Measurements from ENCODE around the gene EIF4E2.

Gene EIF4E2

GRCh38 chr2:232593982-232594381 is 43.5 kb downstream of the EIF4E2 start:
- Histone ChIP-seq H3K4me1 (ENCODE audit: control insufficient read depth in 2 of 2, insufficient read depth in 1 of 2, low read depth in 1 of 2, low read length in 2 of 2) (no peaks in the 10 kb centered on the region), H3K9me3 (replicated peaks in 1 of 2; ENCODE audit: control insufficient read depth in 2 of 2, insufficient read depth in 1 of 2, low read depth in 1 of 2, low read length in 2 of 2) (no peaks in the 10 kb centered on the region), H3K4me3 (ENCODE audit: low read length in 2 of 2) (no peak overlapping the region), H2AK5ac (ENCODE audit: low read depth, low read length) (no peak overlapping the region), H4K8ac (ENCODE audit: low read depth, low read length) (no peak overlapping the region), H3K14ac (ENCODE audit: low read length) (no peak overlapping the region), H3K79me1 (ENCODE audit: low read depth, low read length) (no peaks in the 10 kb centered on the region), H3K4ac (ENCODE audit: low read length) (no peak overlapping the region), H2BK15ac (ENCODE audit: low read length) (no peak overlapping the region), H2BK120ac (ENCODE audit: low read depth, low read length) (no peak overlapping the region), H2AFZ (ENCODE audit: low read length) (no peak overlapping the region), H2BK5ac (ENCODE audit: low read length) (no peak overlapping the region), H3K27ac (replicated peaks; ENCODE audit: low read length) (no peak overlapping the region), H3K18ac (ENCODE audit: low read length) (peak overlapping the region; percentile 16), H4K91ac (ENCODE audit: low read depth, low read length, poor library complexity) (no peak overlapping the region), H2BK12ac (ENCODE audit: low read length) (no peak overlapping the region), H3K23ac (ENCODE audit: low read depth, low read length, poor library complexity) (no peak overlapping the region), H3K4me2 (ENCODE audit: insufficient read depth, low read length, poor library complexity, severe bottlenecking) (no peak overlapping the region), H3K36me3 (replicated peaks in 1 of 2; ENCODE audit: control insufficient read depth in 2 of 2, insufficient read depth in 2 of 2, low read length in 2 of 2) (no peaks in the 10 kb centered on the region), H3K9ac (ENCODE audit: low read depth, low read length, poor library complexity) (no peak overlapping the region), H3K27me3 (ENCODE audit: control insufficient read depth in 3 of 3, insufficient read depth in 3 of 3, low read depth in 1 of 3, low read length in 3 of 3) (no peaks in the 10 kb centered on the region)
- no peak for DNase-seq (ENCODE audit: low spot score)
- WGBS, 2 donors (ENCODE audit: extremely low coverage in 2 of 2, insufficient read length in 2 of 2, insufficient replicate concordance in 1 of 2) = no CpG with 5 or more reads among the region's 7 CpGs

GRCh38 chr2:232597362-232598079 is 47.0 kb downstream of the EIF4E2 start:
- no peak overlapping the region for H3K27ac ChIP-seq (replicated peaks; ENCODE audit: low read length)
- H2BK12ac ChIP-seq (ENCODE audit: low read length) = no peak overlapping the region
- no peaks in the 10 kb centered on the region for H3K4me1 ChIP-seq (ENCODE audit: control insufficient read depth in 2 of 2, insufficient read depth in 1 of 2, low read depth in 1 of 2, low read length in 2 of 2)
- H3K9ac ChIP-seq (ENCODE audit: low read depth, low read length, poor library complexity) = no peak overlapping the region
- H3K79me1 ChIP-seq (ENCODE audit: low read depth, low read length) = no peaks in the 10 kb centered on the region
- no peak overlapping the region for H2AFZ ChIP-seq (ENCODE audit: low read length)
- no peak overlapping the region for H3K23ac ChIP-seq (ENCODE audit: low read depth, low read length, poor library complexity)
- H3K4ac ChIP-seq (ENCODE audit: low read length) = no peak overlapping the region
- H2BK120ac ChIP-seq (ENCODE audit: low read depth, low read length) = no peak overlapping the region
- no peak overlapping the region for H2BK15ac ChIP-seq (ENCODE audit: low read length)
- WGBS, 2 donors (ENCODE audit: extremely low coverage in 2 of 2, insufficient read length in 2 of 2, insufficient replicate concordance in 1 of 2) = no CpG with 5 or more reads among the region's 7 CpGs
- H2BK5ac ChIP-seq (ENCODE audit: low read length) = no peak overlapping the region
- H3K18ac ChIP-seq (ENCODE audit: low read length) = no peak overlapping the region
- no peak overlapping the region for H4K8ac ChIP-seq (ENCODE audit: low read depth, low read length)
- DNase-seq (ENCODE audit: low spot score) = no peak
- H3K14ac ChIP-seq (ENCODE audit: low read length) = no peak overlapping the region
- H3K4me3 ChIP-seq (ENCODE audit: low read length in 2 of 2) = no peak overlapping the region
- H3K9me3 ChIP-seq (replicated peaks in 1 of 2; ENCODE audit: control insufficient read depth in 2 of 2, insufficient read depth in 1 of 2, low read depth in 1 of 2, low read length in 2 of 2) = no peaks in the 10 kb centered on the region
- H3K36me3 ChIP-seq (replicated peaks in 1 of 2; ENCODE audit: control insufficient read depth in 2 of 2, insufficient read depth in 2 of 2, low read length in 2 of 2) = no peaks in the 10 kb centered on the region
- H2AK5ac ChIP-seq (ENCODE audit: low read depth, low read length) = no peak overlapping the region
- no peak overlapping the region for H4K91ac ChIP-seq (ENCODE audit: low read depth, low read length, poor library complexity)
- peaks cover 0 to 2% (median 0%) of the 10 kb centered on the region in 3 experiments for H3K27me3 ChIP-seq (ENCODE audit: control insufficient read depth in 3 of 3, insufficient read depth in 3 of 3, low read depth in 1 of 3, low read length in 3 of 3)
- no peak overlapping the region for H3K4me2 ChIP-seq (ENCODE audit: insufficient read depth, low read length, poor library complexity, severe bottlenecking)

GRCh38 chr2:232598293-232598692 is 47.8 kb downstream of the EIF4E2 start:
- no CpG with 5 or more reads among the region's 4 CpGs for WGBS, 2 donors (ENCODE audit: extremely low coverage in 2 of 2, insufficient read length in 2 of 2, insufficient replicate concordance in 1 of 2)
- Histone ChIP-seq H3K23ac (ENCODE audit: low read depth, low read length, poor library complexity) (no peak overlapping the region), H3K4me1 (ENCODE audit: control insufficient read depth in 2 of 2, insufficient read depth in 1 of 2, low read depth in 1 of 2, low read length in 2 of 2) (no peaks in the 10 kb centered on the region), H3K4me3 (ENCODE audit: low read length in 2 of 2) (no peak overlapping the region), H4K91ac (ENCODE audit: low read depth, low read length, poor library complexity) (no peak overlapping the region), H3K9me3 (replicated peaks in 1 of 2; ENCODE audit: control insufficient read depth in 2 of 2, insufficient read depth in 1 of 2, low read depth in 1 of 2, low read length in 2 of 2) (no peaks in the 10 kb centered on the region), H2BK15ac (ENCODE audit: low read length) (no peak overlapping the region), H3K4ac (ENCODE audit: low read length) (no peak overlapping the region), H3K36me3 (replicated peaks in 1 of 2; ENCODE audit: control insufficient read depth in 2 of 2, insufficient read depth in 2 of 2, low read length in 2 of 2) (no peaks in the 10 kb centered on the region), H2BK120ac (ENCODE audit: low read depth, low read length) (no peak overlapping the region), H3K27ac (replicated peaks; ENCODE audit: low read length) (no peak overlapping the region), H3K18ac (ENCODE audit: low read length) (no peak overlapping the region), H2AFZ (ENCODE audit: low read length) (no peak overlapping the region), H2BK12ac (ENCODE audit: low read length) (no peak overlapping the region), H3K27me3 (ENCODE audit: control insufficient read depth in 3 of 3, insufficient read depth in 3 of 3, low read depth in 1 of 3, low read length in 3 of 3) (peaks cover 0 to 2% (median 0%) of the 10 kb centered on the region in 3 experiments), H3K9ac (ENCODE audit: low read depth, low read length, poor library complexity) (no peak overlapping the region), H3K14ac (ENCODE audit: low read length) (no peak overlapping the region), H4K8ac (ENCODE audit: low read depth, low read length) (no peak overlapping the region), H2AK5ac (ENCODE audit: low read depth, low read length) (no peak overlapping the region), H2BK5ac (ENCODE audit: low read length) (no peak overlapping the region), H3K79me1 (ENCODE audit: low read depth, low read length) (no peaks in the 10 kb centered on the region), H3K4me2 (ENCODE audit: insufficient read depth, low read length, poor library complexity, severe bottlenecking) (no peak overlapping the region)
- no peak for DNase-seq (ENCODE audit: low spot score)

GRCh38 chr2:232600053-232600773 is 49.7 kb downstream of the EIF4E2 start:
- H3K23ac ChIP-seq (ENCODE audit: low read depth, low read length, poor library complexity) = no peak overlapping the region
- peak overlapping the region; percentile 34 for H2AK5ac ChIP-seq (ENCODE audit: low read depth, low read length)
- H2BK12ac ChIP-seq (ENCODE audit: low read length) = no peak overlapping the region
- H3K4me2 ChIP-seq (ENCODE audit: insufficient read depth, low read length, poor library complexity, severe bottlenecking) = no peak overlapping the region
- no peak overlapping the region for H2BK120ac ChIP-seq (ENCODE audit: low read depth, low read length)
- H3K4me1 ChIP-seq (ENCODE audit: control insufficient read depth in 2 of 2, insufficient read depth in 1 of 2, low read depth in 1 of 2, low read length in 2 of 2) = no peaks in the 10 kb centered on the region
- no peak overlapping the region for H3K27ac ChIP-seq (replicated peaks; ENCODE audit: low read length)
- no peaks in the 10 kb centered on the region for H3K36me3 ChIP-seq (replicated peaks in 1 of 2; ENCODE audit: control insufficient read depth in 2 of 2, insufficient read depth in 2 of 2, low read length in 2 of 2)
- H3K9me3 ChIP-seq (replicated peaks in 1 of 2; ENCODE audit: control insufficient read depth in 2 of 2, insufficient read depth in 1 of 2, low read depth in 1 of 2, low read length in 2 of 2) = no peaks in the 10 kb centered on the region
- H4K8ac ChIP-seq (ENCODE audit: low read depth, low read length) = no peak overlapping the region
- peaks cover 0 to 8% (median 0%) of the 10 kb centered on the region in 3 experiments for H3K27me3 ChIP-seq (ENCODE audit: control insufficient read depth in 3 of 3, insufficient read depth in 3 of 3, low read depth in 1 of 3, low read length in 3 of 3)
- H3K18ac ChIP-seq (ENCODE audit: low read length) = peak overlapping the region; percentile 35
- peak overlapping the region; percentile 50 for H3K9ac ChIP-seq (ENCODE audit: low read depth, low read length, poor library complexity)
- no peak overlapping the region for H3K4me3 ChIP-seq (ENCODE audit: low read length in 2 of 2)
- H3K14ac ChIP-seq (ENCODE audit: low read length) = no peak overlapping the region
- DNase-seq (ENCODE audit: low spot score) = no peak
- H4K91ac ChIP-seq (ENCODE audit: low read depth, low read length, poor library complexity) = no peak overlapping the region
- no peak overlapping the region for H2BK15ac ChIP-seq (ENCODE audit: low read length)
- H3K4ac ChIP-seq (ENCODE audit: low read length) = no peak overlapping the region
- WGBS, 2 donors (ENCODE audit: extremely low coverage in 2 of 2, insufficient read length in 2 of 2, insufficient replicate concordance in 1 of 2) = no CpG with 5 or more reads among the region's 17 CpGs
- H2AFZ ChIP-seq (ENCODE audit: low read length) = no peak overlapping the region
- no peak overlapping the region for H2BK5ac ChIP-seq (ENCODE audit: low read length)
- no peaks in the 10 kb centered on the region for H3K79me1 ChIP-seq (ENCODE audit: low read depth, low read length)
